H1 (cell line): ENCODE results near the gene NUDT3. TPM values are rescaled to one million over a fixed set of nuclear protein-coding genes. Genes with fewer than 3 reads are reported as not detected.

ENCODE experiments used
- CTCF ChIA-PET: fragments of 300-600 bp; sonication (Branson Sonifier 250); formaldehyde crosslinking; loops from one replicate; lab custom pipeline; 2021; ENCODE audit not compliant: partially characterized antibody; lab: Charles Lee
- POLR2A ChIA-PET: fragments of 300-600 bp; sonication (Branson Sonifier 250); formaldehyde crosslinking; loops from one replicate; lab custom pipeline; 2021; ENCODE audit warnings: inconsistent platforms; ENCODE audit not compliant: partially characterized antibody; lab: Charles Lee
- DNase-seq, 2 experiments: peaks; one replicate each; pipeline versions ENCODE4 v3.0.0 to v3.0.0-alpha.2; 2010 to 2022; ENCODE audit warnings: low spot score in 2 of 2, low read depth in 1 of 2, mixed read lengths in 1 of 2
- FAIRE-seq: peaks from 2 replicates; lab custom pipeline; 2011; peaks lifted over from hg19 to GRCh38; lab: Jason Lieb, UNC
- H2AFZ ChIP-seq: 2 replicates; pipeline ENCODE4 v1.8.1; 2012; ENCODE audit warnings: low read length, inconsistent platforms
- H2AK5ac ChIP-seq: 2 replicates; pipeline ENCODE4 v1.6.1; 2013; ENCODE audit warnings: low read depth, low read length
- H2BK120ac ChIP-seq: replicated peaks from 2 replicates; pipeline ENCODE3; 2013; ENCODE audit warnings: low read depth, low read length, inconsistent platforms
- H2BK12ac ChIP-seq: 2 replicates; pipeline ENCODE4 v1.6.1; 2013; ENCODE audit warnings: low read depth, low read length
- H2BK15ac ChIP-seq: 2 replicates; pipeline ENCODE4 v1.6.1; 2013; ENCODE audit warnings: low read length
- H2BK20ac ChIP-seq: 2 replicates; pipeline ENCODE4 v1.6.1; 2013; ENCODE audit warnings: low read length
- H2BK5ac ChIP-seq: 2 replicates; pipeline ENCODE4 v1.6.1; 2013; ENCODE audit warnings: low read depth, low read length
- H3K14ac ChIP-seq: 2 replicates; pipeline ENCODE4 v1.6.1; 2013; ENCODE audit warnings: inconsistent platforms; ENCODE audit not compliant: insufficient read length
- H3K18ac ChIP-seq: 2 replicates; pipeline ENCODE4 v1.6.1; 2013; ENCODE audit warnings: low read length; ENCODE audit errors: extremely low read depth
- H3K23ac ChIP-seq: 2 replicates; pipeline ENCODE4 v1.6.1; 2013; ENCODE audit warnings: inconsistent platforms; ENCODE audit not compliant: insufficient read length
- H3K23me2 ChIP-seq: 2 replicates; pipeline ENCODE4 v1.6.1; 2013; ENCODE audit warnings: low read depth, low read length
- H3K27ac ChIP-seq: 2 replicates; pipeline ENCODE4 v1.6.1; 2011; ENCODE audit warnings: low read depth, low read length, inconsistent platforms
- H3K27me3 ChIP-seq, 4 experiments: replicated peaks in 1 of 4; 1 replicate in 1 of 4; 2 replicates in 3 of 4; pipeline versions ENCODE4 v1.6.1 to v1.8.1; 2011 to 2013; ENCODE audit warnings: low read length in 3 of 4, mild to moderate bottlenecking in 3 of 4, inconsistent platforms in 2 of 4, mixed read lengths in 2 of 4, moderate library complexity in 1 of 4; ENCODE audit not compliant: control insufficient read depth in 3 of 4, insufficient read depth in 3 of 4; ENCODE audit errors: extremely low read depth in 1 of 4
- H3K36me3 ChIP-seq, 4 experiments: 2 replicates each; pipeline versions ENCODE4 v1.6.1 to v1.8.1; 2011 to 2013; ENCODE audit warnings: mild to moderate bottlenecking in 4 of 4, low read length in 3 of 4, moderate library complexity in 2 of 4, control low read depth in 1 of 4, inconsistent platforms in 1 of 4; ENCODE audit not compliant: insufficient read depth in 4 of 4, control insufficient read depth in 2 of 4
- H3K4ac ChIP-seq: replicated peaks from 2 replicates; pipeline ENCODE3; 2013; ENCODE audit warnings: low read length, low read depth, mixed read lengths, inconsistent platforms; ENCODE audit not compliant: insufficient read length
- H3K4me1 ChIP-seq, 4 experiments: replicated peaks in 1 of 4; 1 replicate in 1 of 4; 2 replicates in 3 of 4; pipeline versions ENCODE4 v1.6.1 to v1.8.1; 2011 to 2013; ENCODE audit warnings: low read length in 3 of 4, inconsistent platforms in 2 of 4, mixed read lengths in 1 of 4; ENCODE audit not compliant: insufficient read depth in 4 of 4, control insufficient read depth in 3 of 4
- H3K4me2 ChIP-seq, 2 experiments: 2 replicates each; pipeline versions ENCODE4 v1.6.1 to v1.8.1; 2011 to 2013; ENCODE audit warnings: low read depth in 2 of 2, low read length in 2 of 2, control low read depth in 1 of 2, inconsistent platforms in 1 of 2, mild to moderate bottlenecking in 1 of 2; ENCODE audit not compliant: insufficient read depth in 1 of 2
- H3K4me3 ChIP-seq, 4 experiments: fragments of 200-600, 300-600 bp in 1 of 4; sonication (generic), shearing (Covaris generic), sonication (Bioruptor Twin) in 1 of 4; 2 replicates each; pipeline versions ENCODE4 v1.5.1 to v1.8.1; 2011 to 2016; ENCODE audit warnings: low read length in 4 of 4, low read depth in 3 of 4, control low read depth in 2 of 4, inconsistent platforms in 2 of 4, mild to moderate bottlenecking in 2 of 4, mixed read lengths in 1 of 4, moderate library complexity in 1 of 4; ENCODE audit not compliant: insufficient read depth in 2 of 4; ENCODE audit errors: extremely low read depth in 1 of 4
- H3K56ac ChIP-seq: replicated peaks from 2 replicates; pipeline ENCODE3; 2013; ENCODE audit warnings: low read depth, mild to moderate bottlenecking, mixed read lengths, low read length, inconsistent platforms; ENCODE audit not compliant: insufficient read length
- H3K79me1 ChIP-seq: 2 replicates; pipeline ENCODE4 v1.6.1; 2013; ENCODE audit warnings: low read depth, low read length, control low read depth
- H3K79me2 ChIP-seq, 2 experiments: 2 replicates each; pipeline versions ENCODE4 v1.6.1 to v1.8.1; 2012 to 2013; ENCODE audit warnings: low read length in 2 of 2, mild to moderate bottlenecking in 2 of 2, inconsistent platforms in 1 of 2; ENCODE audit not compliant: insufficient read depth in 2 of 2, control insufficient read depth in 1 of 2
- H3K9ac ChIP-seq, 4 experiments: replicated peaks in 1 of 4; 1 replicate in 1 of 4; 2 replicates in 3 of 4; pipeline versions ENCODE4 v1.6.1 to v1.8.1; 2011 to 2013; ENCODE audit warnings: low read depth in 3 of 4, low read length in 3 of 4, control low read depth in 2 of 4, mild to moderate bottlenecking in 2 of 4, moderate library complexity in 2 of 4, inconsistent platforms in 1 of 4; ENCODE audit errors: extremely low read depth in 1 of 4
- H3K9me3 ChIP-seq, 2 experiments: 2 replicates each; pipeline versions ENCODE4 v1.6.1 to v1.8.1; 2012 to 2013; ENCODE audit warnings: mild to moderate bottlenecking in 2 of 2, moderate library complexity in 2 of 2, control low read depth in 1 of 2, inconsistent platforms in 1 of 2, low read depth in 1 of 2, low read length in 1 of 2, mixed read lengths in 1 of 2; ENCODE audit not compliant: insufficient read depth in 2 of 2
- H4K20me1 ChIP-seq, 2 experiments: replicated peaks in 1 of 2; 2 replicates each; pipeline versions ENCODE3 to v1.8.1; 2011 to 2013; ENCODE audit warnings: inconsistent platforms in 2 of 2, low read length in 2 of 2, mild to moderate bottlenecking in 1 of 2; ENCODE audit not compliant: insufficient read depth in 2 of 2, control insufficient read depth in 1 of 2
- H4K5ac ChIP-seq: 2 replicates; pipeline ENCODE4 v1.6.1; 2013; ENCODE audit warnings: low read length, low read depth, mixed read lengths, inconsistent platforms; ENCODE audit not compliant: insufficient read length
- H4K8ac ChIP-seq: 2 replicates; pipeline ENCODE4 v1.8.0; 2013; ENCODE audit warnings: mild to moderate bottlenecking, moderate library complexity, low read length, inconsistent platforms; ENCODE audit not compliant: insufficient read depth; ENCODE audit errors: extremely low read depth
- H4K91ac ChIP-seq: replicated peaks from 2 replicates; pipeline ENCODE3; 2013; ENCODE audit warnings: low read length, mixed read lengths, inconsistent platforms; ENCODE audit not compliant: insufficient read length
- BRCA1 ChIP-seq: IDR thresholded peaks from 2 replicates; pipeline ENCODE4 v1.6.1; 2012; ENCODE audit warnings: low read depth, low read length, improper control_type of control experiment
- EGR1 ChIP-seq: IDR thresholded peaks from 2 replicates; pipeline ENCODE4 v1.6.1; 2011; ENCODE audit warnings: low read depth, low read length, borderline replicate concordance
- KDM1A ChIP-seq: fragments of 200-600, 300-600 bp; sonication (generic); IDR thresholded peaks from 2 replicates; pipeline ENCODE4 v1.7.1; 2016; ENCODE audit warnings: mild to moderate bottlenecking, low read length, borderline replicate concordance
- MAFK ChIP-seq: IDR thresholded peaks from 2 replicates; pipeline ENCODE4 v1.6.1; 2012; ENCODE audit warnings: low read depth, mild to moderate bottlenecking, improper control_type of control experiment, low read length
- POLR2AphosphoS5 ChIP-seq: IDR thresholded peaks from 2 replicates; pipeline ENCODE4 v1.6.1; 2011; ENCODE audit warnings: low read depth, low read length
- WGBS, 2 experiments: shearing (Covaris generic) in 1 of 2; methylation state at CpG; one replicate each; pipeline versions ENCODE4 v1.1.6 to v1.1.7; 2013 to 2015; ENCODE audit warnings: low lambda C conversion rate in 2 of 2, mixed read lengths in 2 of 2, inconsistent platforms in 1 of 2, low coverage in 1 of 2, missing lambda C conversion rate in 1 of 2; ENCODE audit not compliant: insufficient replicate concordance in 2 of 2, insufficient coverage in 1 of 2, insufficient read length in 1 of 2; ENCODE audit errors: extremely low coverage in 1 of 2, missing lambda C conversion rate in 1 of 2; 5-methylcytosine and 5-hydroxymethylcytosine counted together
- polyA plus RNA-seq, 7 experiments: library from polyadenylated mRNA; depleted of rRNA in 3 of 7; stranded (reverse) in 5 of 7; unstranded in 2 of 7; fragments of >200 nt in 5 of 7; fragments of 200-250 nt in 2 of 7; gene quantifications; 1 replicate in 5 of 7; 2 replicates in 1 of 7; 4 replicates in 1 of 7; pipeline versions ENCODE4 v1.2.1 to v1.2.3, GENCODE V29; 2011 to 2013; ENCODE audit warnings: missing spikeins in 2 of 7, mixed read lengths in 2 of 7
- total RNA-seq: library from RNA; stranded (reverse); fragmentation: NEBNext Ultra II Directional; extraction: Animal tissue kit (Norgen Biotek cat#: 25700); gene quantifications from 2 replicates; pipeline ENCODE4 v1.2.1, GENCODE V29; 2021

Gene NUDT3
- total and polyA plus RNA-seq, 2 of the 8 experiments (the other 6 are each of a cell fraction or from before 2014, with no cell fraction given) = 14.1 to 36.9 TPM

DNA sequence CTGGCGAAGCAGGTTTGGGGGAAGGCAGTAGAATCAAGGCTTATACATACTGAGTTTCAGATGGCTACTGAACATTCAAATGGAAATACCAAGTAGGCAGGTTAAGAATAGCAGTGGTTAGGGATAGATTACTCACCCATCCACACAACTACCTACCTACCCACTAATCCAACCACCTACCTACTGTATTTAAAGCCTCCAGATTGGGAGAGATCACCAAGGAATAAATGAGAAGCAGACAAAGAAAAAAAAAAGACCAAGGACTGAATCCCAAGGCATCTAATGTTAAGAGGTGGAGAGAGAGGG, 75.3 kb downstream of the NUDT3 start:
- ChIA-PET POLR2A (interaction anchor here (1.1 kb wide), 1 partner anchor 89 kb away, joined by 3 read pairs; no protein-coding TSS in a partner anchor), CTCF (no interaction called here)
- Histone ChIP-seq H3K4me1 (peaks cover 0 to 11% (median 6%) of the 10 kb centered on the region in 4 experiments; a peak in 4 of 7 replicates), H3K4me3 (peak overlapping the region in 1 of 4 experiments; percentile 4; a peak in 1 of 8 replicates), H3K23ac (no peak overlapping the region), H3K79me2 (peaks cover 0 to 9% of the 10 kb centered on the region in 2 experiments; a peak in 1 of 4 replicates), H3K4me2 (peak overlapping the region; percentile 23 to 48), H3K18ac (no peak overlapping the region), H3K27me3 (no peaks in the 10 kb centered on the region), H2BK5ac (no peak overlapping the region), H3K79me1 (no peaks in the 10 kb centered on the region), H2AFZ (no peak overlapping the region), H4K5ac (no peak overlapping the region), H2BK12ac (no peak overlapping the region), H3K9me3 (no peaks in the 10 kb centered on the region), H4K91ac (no peak overlapping the region), H3K9ac (no peak overlapping the region), H3K14ac (no peak overlapping the region), H3K56ac (no peak overlapping the region), H3K36me3 (no peaks in the 10 kb centered on the region), H2BK120ac (no peak overlapping the region), H4K20me1 (peaks cover 0 to 5% of the 10 kb centered on the region in 2 experiments), H2AK5ac (no peak overlapping the region), H2BK15ac (no peak overlapping the region), H3K4ac (no peak overlapping the region), H3K23me2 (no peaks in the 10 kb centered on the region), H3K27ac (no peak overlapping the region), H4K8ac (no peak overlapping the region), H2BK20ac (no peak overlapping the region)
- WGBS, 2 experiments = 75% methylated on average over 1 of the region's 1 CpG; no CpG with 5 or more reads in 1 of the 2 experiments
- FAIRE-seq = no peak
- TF ChIP-seq MAFK (no peak), POLR2AphosphoS5 (no peak), KDM1A (no peak), EGR1 (no peak), BRCA1 (peak; percentile 57; the same call in 1 of the 2 replicates)
- no peak for DNase-seq
